Measurements from ENCODE around the gene CHURC1.

DNA sequence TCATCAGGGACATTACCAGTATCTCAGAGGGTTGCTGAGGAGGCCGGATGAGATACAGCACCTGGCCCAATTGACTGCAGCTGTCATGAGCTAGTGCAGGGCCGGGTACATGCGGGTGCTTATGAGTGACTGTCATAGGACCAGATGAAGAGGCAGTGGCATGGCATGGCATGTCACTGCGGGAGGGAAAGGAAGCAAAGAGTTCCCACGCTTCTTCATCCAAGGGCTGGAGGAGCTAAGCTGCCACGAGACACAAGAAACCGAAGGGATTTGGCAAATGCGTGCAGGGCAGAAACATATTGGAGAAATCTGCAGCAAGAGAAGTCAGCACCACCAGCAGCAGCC is 39.0 kb downstream of the CHURC1 start:
- TF ChIP-seq, protein P1, sequence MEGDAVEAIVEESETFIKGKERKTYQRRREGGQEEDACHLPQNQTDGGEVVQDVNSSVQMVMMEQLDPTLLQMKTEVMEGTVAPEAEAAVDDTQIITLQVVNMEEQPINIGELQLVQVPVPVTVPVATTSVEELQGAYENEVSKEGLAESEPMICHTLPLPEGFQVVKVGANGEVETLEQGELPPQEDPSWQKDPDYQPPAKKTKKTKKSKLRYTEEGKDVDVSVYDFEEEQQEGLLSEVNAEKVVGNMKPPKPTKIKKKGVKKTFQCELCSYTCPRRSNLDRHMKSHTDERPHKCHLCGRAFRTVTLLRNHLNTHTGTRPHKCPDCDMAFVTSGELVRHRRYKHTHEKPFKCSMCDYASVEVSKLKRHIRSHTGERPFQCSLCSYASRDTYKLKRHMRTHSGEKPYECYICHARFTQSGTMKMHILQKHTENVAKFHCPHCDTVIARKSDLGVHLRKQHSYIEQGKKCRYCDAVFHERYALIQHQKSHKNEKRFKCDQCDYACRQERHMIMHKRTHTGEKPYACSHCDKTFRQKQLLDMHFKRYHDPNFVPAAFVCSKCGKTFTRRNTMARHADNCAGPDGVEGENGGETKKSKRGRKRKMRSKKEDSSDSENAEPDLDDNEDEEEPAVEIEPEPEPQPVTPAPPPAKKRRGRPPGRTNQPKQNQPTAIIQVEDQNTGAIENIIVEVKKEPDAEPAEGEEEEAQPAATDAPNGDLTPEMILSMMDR (IDR thresholded peaks at IDR 0.05) = no peak
- TF ChIP-seq POLR2A (IDR thresholded peaks at IDR 0.05) = no peak
